HG03460 (cell line): ENCODE results near the gene PPM1D.
"Not testable (repeated sequence)": the region's sequence is repeated elsewhere in the genome, so short reads cannot be mapped to it uniquely, and the experiment has no call there.

ENCODE experiments used
- ATAC-seq: cut with Tn5 transposase; IDR thresholded peaks from one replicate; pipeline ENCODE4 v1.9.1; 2021; ENCODE audit not compliant: unreplicated experiment

PPM1D gene

GRCh38 chr17:60664022-60664421, 64.0 kb downstream of the PPM1D start:
- no peak for ATAC-seq

- ATAC-seq, result no peak
These were observed 65.6 kb downstream of the PPM1D start for GRCh38 chr17:60665602-60666001.

- ATAC-seq, result not testable (repeated sequence)
These were observed 68.7 kb downstream of the PPM1D start for GRCh38 chr17:60668741-60669140.

DNA sequence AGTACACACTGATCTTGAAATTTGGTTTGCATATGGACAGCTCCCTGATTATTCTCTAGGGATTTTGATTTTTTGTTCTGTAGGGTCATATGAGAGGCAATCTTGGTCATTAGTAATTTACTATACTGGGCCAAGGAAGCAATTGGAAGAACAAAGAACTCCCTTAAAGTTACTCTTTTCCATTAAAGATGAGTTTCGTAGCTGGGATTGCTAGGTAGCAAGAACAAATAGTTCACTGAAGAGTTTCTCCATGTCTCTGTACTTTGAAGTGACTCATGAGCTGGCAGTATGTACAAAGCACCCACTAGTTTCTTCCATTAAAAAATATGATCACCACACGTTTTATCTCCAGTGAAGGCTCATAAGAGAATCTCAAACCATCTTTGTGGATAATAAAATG, 71.5 kb downstream of the PPM1D start:
- no peak for ATAC-seq

DNA sequence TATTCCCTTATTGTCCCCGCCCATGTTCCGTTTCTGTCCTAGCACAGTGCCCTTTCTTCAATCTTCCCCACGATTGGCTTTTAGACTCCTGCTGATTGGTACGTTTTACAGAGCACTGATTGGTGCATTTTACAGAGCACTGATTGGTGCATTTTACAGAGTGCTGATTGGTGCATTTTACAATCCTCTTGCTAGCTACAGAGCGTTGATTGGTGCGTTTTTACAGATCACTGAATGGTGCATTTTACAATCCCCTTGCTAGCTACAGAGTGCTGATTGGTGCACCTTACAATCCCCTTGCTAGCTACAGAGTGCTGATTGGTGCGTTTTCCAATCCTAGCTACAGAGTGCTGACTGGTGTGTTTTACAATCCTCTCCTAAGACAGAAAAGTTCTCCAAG, 74.6 kb downstream of the PPM1D start:
- ATAC-seq, result not testable (repeated sequence)

- ATAC-seq, result no peak
These were observed 76.0 kb downstream of the PPM1D start for GRCh38 chr17:60675997-60676396.

DNA sequence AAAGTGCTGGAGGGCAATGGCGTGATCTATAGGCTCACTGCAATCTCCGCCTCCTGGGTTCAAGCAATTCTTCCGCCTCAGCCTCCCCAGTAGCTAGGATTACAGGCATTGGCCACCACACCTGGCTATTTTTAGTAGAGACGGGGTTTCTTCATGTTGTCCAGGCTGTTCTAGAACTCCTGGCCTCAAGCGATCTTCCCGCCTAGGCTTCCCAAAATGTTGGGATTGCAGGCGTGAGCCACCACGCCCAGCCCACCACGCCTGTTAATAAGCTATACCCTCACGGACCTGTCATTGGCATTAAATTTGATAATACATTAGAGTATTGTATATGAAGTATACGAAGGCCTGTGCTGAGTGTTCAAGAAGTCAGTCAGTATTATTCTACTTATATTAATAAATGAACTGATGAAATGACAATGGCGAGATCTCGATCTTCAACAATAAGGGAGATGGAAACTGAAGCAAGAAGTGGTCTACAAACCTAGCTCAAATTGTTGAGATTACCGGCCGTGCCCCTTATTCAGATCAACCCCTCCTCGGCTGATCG, 76.8 kb downstream of the PPM1D start:
- ATAC-seq, result no peak

DNA sequence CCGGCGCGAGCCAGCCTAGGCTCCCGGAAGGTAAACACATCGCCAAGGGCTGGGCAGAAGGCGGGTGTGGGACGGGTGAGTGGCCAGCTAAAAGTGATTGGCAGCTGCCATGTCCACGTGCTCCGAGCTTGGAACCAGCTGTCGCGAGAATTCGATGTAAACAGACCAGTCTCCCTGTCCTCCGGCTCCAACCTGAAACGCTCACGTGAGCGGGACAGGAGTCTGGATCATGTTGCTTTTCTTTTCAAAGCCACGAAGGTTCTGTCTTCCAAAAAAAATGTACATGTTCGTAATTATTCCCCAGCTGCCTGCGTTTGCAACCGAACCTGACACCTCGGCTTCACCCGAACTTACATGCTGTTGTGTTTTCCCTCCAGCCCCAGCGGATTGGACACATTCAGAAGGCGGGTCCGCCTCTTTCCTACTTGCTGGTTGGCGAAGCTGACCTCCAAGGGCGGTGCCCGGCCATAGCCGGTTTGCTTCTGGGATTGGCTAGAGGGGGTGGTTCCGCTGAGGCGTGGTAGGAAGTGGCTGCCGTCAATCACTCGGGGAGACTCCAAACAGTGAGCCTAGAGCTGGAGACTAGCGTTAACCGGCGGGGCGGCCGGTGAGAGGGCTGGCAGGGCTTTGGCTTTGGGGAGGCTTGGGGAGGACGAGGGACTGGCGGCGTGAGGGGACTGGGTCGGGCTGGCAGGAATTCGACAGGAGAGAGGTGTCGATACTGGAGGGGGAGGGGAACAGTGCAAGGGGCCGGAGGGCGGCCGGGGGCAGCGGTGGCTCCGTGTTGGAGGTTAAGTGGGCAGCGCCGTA, 77.5 kb downstream of the PPM1D start, which contains the start of gene BCAS3:
BCAS3 (plus strand) TSS at position 544 of the 810 bp plus-strand sequence.
- ATAC-seq, result peak; percentile 97

- no peak for ATAC-seq
These were observed 78.1 kb downstream of the PPM1D start for GRCh38 chr17:60678118-60678444.

- ATAC-seq, result no peak
These were observed 79.3 kb downstream of the PPM1D start for GRCh38 chr17:60679287-60679686.

- no peak for ATAC-seq
These were observed 80.8 kb downstream of the PPM1D start for GRCh38 chr17:60680754-60681153.

DNA sequence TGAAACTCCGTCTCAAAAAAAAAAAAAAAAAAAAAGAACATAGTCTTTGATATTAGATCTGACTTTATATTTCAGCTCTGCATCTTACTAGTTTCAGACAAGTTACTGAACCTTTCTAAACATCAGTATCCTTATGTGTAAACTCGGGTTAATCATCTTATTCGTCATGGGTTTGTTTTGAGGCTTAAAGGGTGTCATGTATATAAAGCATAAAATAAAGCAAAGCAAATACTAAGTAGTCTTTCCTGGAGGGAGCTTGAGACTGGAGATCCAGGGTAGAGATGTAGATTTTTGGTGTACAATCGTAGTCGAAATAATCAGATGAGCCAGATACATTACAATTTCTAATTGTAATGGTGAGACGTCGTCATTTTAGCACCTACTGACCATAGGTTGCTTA, 85.4 kb downstream of the PPM1D start:
- no peak for ATAC-seq

GRCh38 chr17:60695960-60696359, 96.0 kb downstream of the PPM1D start:
- ATAC-seq, result no peak

- no peak for ATAC-seq
These were observed 99.1 kb downstream of the PPM1D start for GRCh38 chr17:60699090-60699489.

- ATAC-seq, result no peak
These were observed 104.2 kb downstream of the PPM1D start for GRCh38 chr17:60704170-60704569.

GRCh38 chr17:60712675-60713074, 112.7 kb downstream of the PPM1D start:
- ATAC-seq, result no peak

GRCh38 chr17:60713608-60714007, 113.6 kb downstream of the PPM1D start:
- no peak for ATAC-seq
